NCI-H2029 treated with DMSO at 0.1 percent for 48 hours (cell line): ENCODE measurements around the gene LPCAT3.
"Not testable (repeated sequence)": the region's sequence is repeated elsewhere in the genome, so short reads cannot be mapped to it uniquely, and the experiment has no call there.

Experiments
- DNase-seq: peaks from one replicate; lab custom pipeline; 2025; lab: John Stamatoyannopoulos, UW

The LPCAT3 gene

DNA sequence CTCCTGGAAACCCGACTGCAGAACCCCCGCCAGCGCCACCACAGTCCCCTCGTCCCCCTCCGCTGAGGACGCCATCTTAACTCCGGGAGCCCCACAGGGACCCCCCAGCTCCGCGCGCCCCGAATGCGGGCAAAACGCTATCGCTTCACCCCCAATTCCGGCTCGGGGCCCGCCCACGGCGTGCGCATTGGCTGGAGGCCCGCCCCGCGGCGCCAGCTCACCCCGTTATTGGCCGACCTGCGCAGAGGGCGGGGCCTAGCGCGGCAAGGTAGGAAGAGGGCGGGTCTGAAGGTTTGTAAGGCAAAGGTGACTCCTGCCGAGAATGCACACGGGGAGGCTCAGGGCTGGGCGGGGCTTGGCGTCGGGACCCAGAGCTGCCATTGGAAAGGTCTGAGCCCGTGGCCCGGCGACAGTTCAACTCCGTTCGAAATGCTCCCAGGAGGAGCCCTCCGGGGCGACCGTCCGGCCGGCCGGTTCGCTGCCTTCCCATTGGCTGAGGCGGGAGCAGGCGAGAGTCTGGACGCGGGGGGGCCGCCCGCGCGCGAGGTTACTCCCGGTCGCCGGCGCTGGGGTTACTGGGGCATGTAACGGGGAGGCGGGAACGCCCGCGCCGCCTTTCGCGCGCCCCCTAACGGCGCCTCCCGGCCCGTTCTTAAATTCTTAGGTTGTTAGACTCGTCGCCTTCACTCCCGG, at the start of gene LPCAT3:
Gene LPCAT3, minus strand, starts transcription at position 127 of the 693 bp plus-strand sequence. Its CDS starts 52 bp downstream, at position 75.
- DNase-seq = peak; percentile 95

- DNase-seq = no peak
Measured at GRCh38 chr12:7067096-7067495, 48.8 kb upstream of the LPCAT3 start.

- no peak for DNase-seq
Measured at GRCh38 chr12:7066596-7066995, 48.3 kb upstream of the LPCAT3 start.

GRCh38 chr12:7065073-7065623, 46.9 kb upstream of the LPCAT3 start:
- no peak for DNase-seq

- no peak for DNase-seq
Measured at GRCh38 chr12:7064516-7064915, 46.2 kb upstream of the LPCAT3 start.

GRCh38 chr12:7061596-7061995, 43.3 kb upstream of the LPCAT3 start:
- DNase-seq = no peak

- DNase-seq = no peak
Measured at GRCh38 chr12:7061138-7061537, 42.9 kb upstream of the LPCAT3 start.

DNA sequence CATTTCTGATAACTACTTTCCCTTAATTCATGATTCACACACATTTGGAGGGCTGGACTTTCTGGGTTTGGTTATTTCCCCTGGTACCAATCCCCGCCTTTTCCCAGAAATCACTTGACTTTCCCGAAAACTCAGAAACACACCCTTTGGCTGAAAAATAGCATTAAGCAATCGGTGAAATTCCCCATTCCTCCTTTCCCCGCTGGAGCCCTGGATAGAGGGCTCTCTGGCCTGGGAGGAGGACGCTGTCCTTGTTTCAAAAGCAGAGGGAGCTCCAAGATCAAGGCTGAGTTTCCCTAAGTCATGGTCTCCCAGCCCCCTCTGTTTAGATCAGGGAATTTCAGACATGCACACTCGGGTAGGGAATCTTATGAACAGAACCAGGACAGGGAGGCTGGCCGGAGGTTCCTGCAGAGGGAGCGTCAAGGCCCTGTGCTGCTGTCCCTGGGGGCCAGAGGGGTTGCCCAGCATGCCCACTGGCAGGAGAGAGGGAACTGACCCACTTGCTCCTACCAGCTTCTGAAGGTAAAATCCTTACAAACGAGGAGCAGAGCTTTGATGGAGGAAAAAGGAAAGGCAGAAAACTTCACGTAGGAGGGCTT, 42.2 kb upstream of the LPCAT3 start, which contains the start of gene C1S:
Gene C1S, plus strand, starts transcription at position 366 of the 602 bp plus-strand sequence. CDS start 1,195 bp downstream, outside the sequence.
- DNase-seq = no peak

DNA sequence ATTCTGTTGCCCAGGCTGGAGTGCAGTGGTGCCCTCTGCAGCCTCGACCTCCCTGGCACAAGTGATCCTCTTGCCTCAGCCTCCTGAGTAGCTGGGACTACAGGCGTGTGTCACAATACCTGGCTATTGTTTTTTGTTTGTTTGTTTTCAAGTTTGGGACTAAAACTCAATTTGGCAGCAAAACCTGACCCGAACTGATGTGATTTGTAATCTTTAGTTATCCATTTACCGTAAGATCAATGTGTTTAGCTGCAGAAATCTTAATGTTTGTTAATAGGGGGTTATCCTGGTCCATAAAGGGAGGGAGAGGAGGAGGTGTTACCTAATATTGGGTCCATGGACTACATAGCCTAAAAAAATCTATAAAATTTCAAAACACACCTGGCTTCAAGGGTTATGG, 41.5 kb upstream of the LPCAT3 start:
- no peak for DNase-seq

GRCh38 chr12:7058850-7059395, 40.6 kb upstream of the LPCAT3 start:
- no peak for DNase-seq

DNA sequence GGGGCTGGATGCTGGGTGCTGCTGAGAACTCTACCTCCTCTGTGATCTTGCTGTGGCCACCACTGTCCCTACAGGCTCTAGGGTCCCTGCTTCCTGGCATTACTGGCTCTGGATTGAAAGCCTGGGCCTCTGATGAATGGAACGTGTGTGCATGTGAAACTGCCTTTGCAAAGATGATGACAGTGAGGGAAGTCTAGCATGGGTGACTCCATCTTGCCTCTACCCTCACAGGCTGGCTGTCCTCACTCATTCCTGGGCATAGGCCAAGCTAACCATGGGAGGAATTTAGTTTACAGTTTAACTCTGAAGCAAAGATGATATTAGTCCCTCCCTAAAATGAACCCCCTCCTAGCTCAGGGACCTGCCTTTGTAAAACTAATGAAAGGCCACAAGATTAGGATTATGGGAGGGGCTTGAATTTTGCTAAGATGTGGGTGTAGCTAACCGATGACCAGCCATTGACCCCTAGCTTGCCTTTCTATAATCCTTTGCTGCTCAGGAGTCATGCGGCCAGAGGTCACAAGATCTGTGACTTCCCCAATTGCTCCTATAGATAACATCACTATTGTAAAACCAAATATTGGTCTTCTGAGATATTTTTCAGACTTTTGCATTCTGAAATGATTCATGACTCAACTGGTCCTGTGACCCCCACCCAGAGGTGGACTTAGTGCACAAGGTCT, 40.0 kb upstream of the LPCAT3 start:
- DNase-seq = no peak

DNA sequence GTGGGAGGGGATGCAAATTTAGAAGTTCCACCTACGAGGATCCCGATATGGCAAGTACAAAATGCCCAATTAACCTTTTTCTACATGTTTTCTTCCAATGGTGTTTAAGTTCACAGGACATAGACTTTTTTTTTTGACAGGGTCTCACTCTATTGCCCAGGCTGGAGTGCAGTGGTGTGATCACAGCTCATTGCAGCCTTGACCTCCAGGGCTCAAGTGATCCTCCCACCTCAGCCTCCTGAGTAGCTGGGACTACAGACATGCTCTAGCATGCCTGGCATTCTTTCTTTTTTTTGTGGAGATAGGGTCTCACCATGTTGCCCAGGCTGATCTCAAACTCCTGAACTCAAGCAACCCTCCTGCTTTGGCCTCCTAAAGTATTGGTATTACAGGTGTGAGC, 37.5 kb upstream of the LPCAT3 start:
- not testable (repeated sequence) for DNase-seq

- DNase-seq = no peak
Measured at GRCh38 chr12:7054925-7055324, 36.6 kb upstream of the LPCAT3 start.

GRCh38 chr12:7049973-7050372, 31.7 kb upstream of the LPCAT3 start:
- not testable (repeated sequence) for DNase-seq

GRCh38 chr12:7049445-7049951, 31.2 kb upstream of the LPCAT3 start:
- DNase-seq = not testable (repeated sequence)

DNA sequence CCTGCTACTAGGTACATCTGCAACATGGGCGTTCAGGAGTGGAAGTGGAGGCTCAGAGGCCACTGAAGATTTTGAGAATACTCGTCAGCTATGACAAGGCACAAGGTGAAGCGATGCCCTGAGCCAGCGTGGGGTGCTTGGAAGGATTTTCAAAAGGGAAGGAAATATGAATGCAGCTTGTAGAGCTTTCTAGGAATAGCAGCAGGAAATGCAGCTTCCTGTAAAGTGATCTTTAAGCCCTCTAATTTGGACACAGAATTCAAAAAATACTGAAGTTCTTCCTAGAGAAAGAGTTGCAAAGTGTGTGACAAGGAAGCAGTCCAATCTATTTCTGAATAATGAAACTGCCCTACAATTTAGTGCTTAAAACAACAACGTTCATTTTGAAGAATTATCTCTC, 29.0 kb upstream of the LPCAT3 start:
- no peak for DNase-seq

DNA sequence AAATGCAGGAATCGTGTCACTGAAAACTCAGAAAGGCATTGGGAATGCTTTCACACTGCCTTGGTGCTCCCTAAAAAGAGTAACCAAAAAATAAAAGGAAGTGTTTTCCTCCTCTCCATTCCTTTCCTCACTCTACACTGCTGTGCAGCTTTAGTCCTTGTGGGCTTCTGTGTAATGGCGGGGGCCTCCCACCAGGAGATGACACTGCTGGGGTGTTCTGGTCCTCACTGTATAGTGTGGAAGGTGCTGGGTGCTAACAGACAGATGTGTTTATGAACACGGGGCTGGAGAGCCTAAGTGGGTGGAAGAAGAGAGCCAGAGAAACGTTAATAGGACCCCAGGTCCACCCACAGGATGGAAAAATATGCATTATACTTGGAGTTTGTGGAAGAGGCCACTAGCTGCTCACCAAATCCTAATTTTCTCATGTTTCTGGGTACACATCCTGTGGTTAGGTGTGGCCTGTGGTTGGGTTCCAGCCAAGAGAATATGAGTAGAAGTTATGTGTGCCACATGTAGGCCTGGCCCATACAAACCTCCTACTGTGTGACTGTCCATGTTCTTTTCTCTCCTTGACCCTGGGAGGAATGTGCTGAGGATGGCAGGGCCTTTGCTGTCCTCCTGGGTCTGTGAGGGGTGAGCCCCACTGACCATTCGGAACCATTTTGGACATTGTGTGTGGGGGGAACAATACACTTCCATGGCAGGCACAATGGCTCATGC, 28.3 kb upstream of the LPCAT3 start:
- no peak for DNase-seq

DNA sequence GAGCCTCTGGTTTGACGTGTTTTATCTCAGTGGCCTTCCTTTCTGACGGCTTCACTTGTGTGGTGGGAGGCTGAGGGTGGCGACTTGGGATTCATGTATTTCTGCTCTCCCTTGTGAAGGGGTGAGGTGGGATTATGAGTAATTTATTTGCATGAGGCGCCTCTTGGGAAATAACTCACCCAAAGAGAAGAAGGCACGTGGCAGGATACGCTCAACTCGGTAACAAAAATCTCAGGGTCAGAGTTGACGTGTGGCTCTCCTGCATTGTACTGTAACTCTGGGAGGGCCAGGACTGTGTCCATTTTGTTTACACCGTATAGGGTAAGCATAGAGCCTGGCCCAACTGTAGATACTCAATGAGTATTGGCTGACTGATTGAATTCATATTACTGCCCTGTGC, 27.6 kb upstream of the LPCAT3 start:
- no peak for DNase-seq

DNA sequence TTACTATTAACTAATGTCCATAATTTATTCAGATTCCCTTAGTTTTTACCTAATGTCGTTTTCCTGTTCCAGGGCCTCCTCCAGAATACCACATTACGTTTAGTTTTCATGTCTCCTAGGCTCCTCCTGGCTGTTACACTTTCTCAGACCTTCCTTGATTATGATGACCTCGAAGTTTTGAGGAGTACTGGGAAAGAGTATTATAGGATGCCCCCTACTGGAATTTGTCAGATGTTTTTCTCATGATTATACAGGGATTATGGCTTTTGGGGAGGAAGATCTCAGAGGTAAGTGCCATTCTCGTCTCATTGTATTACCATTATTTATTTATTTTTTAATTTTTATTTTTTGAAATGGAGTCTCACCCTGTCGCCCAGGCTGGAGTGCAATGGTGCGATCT, 24.6 kb upstream of the LPCAT3 start:
- peak; percentile 7 for DNase-seq

GRCh38 chr12:7039403-7039802, 21.1 kb upstream of the LPCAT3 start:
- DNase-seq = no peak

GRCh38 chr12:7038591-7038990, 20.3 kb upstream of the LPCAT3 start:
- DNase-seq = no peak

DNA sequence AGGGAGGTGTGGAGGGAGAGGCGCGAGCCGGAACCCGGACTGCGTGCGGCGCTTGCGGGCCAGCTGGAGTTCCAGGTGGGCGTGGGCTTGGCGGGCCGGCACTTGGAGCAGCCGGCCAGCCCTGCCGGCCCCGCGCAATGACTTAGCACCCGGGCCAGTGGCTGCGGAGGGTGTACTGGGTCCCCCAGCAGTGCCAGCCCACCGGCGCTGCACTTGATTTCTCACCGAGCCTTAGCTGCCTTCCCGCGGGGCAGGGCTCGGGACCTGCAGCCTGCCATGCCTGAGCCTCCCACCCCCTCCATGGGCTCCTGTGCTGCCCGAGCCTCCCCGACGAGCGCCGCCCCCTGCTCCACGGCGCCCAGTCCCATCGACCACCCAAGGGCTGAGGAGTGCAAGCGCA, 19.1 kb upstream of the LPCAT3 start:
- DNase-seq = not testable (repeated sequence)
